ENCODE results near the gene APOBEC3G. TPM values are rescaled to one million over a fixed set of nuclear protein-coding genes. Genes with fewer than 3 reads are reported as not detected.
"Not testable (repeated sequence)": the region's sequence is repeated elsewhere in the genome, so short reads cannot be mapped to it uniquely, and the experiment has no call there.

Gene APOBEC3G
- total RNA-seq, 1 donor from 2014 or later: 5.5 TPM

- TF ChIP-seq, protein P1, sequence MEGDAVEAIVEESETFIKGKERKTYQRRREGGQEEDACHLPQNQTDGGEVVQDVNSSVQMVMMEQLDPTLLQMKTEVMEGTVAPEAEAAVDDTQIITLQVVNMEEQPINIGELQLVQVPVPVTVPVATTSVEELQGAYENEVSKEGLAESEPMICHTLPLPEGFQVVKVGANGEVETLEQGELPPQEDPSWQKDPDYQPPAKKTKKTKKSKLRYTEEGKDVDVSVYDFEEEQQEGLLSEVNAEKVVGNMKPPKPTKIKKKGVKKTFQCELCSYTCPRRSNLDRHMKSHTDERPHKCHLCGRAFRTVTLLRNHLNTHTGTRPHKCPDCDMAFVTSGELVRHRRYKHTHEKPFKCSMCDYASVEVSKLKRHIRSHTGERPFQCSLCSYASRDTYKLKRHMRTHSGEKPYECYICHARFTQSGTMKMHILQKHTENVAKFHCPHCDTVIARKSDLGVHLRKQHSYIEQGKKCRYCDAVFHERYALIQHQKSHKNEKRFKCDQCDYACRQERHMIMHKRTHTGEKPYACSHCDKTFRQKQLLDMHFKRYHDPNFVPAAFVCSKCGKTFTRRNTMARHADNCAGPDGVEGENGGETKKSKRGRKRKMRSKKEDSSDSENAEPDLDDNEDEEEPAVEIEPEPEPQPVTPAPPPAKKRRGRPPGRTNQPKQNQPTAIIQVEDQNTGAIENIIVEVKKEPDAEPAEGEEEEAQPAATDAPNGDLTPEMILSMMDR (conservative IDR thresholded peaks at IDR 0.05; ENCODE audit: low read depth, low read length): no peak
- DNase-seq (ENCODE audit: low read depth): no peak
- peak overlapping the region; percentile 70 for H3K4me3 ChIP-seq (ENCODE audit: low read depth, low read length)
Measured at GRCh38 chr22:39041908-39042307, 35.2 kb upstream of the APOBEC3G start.

- DNase-seq (ENCODE audit: low read depth); H3K4me3 ChIP-seq (ENCODE audit: low read depth, low read length): not testable (repeated sequence)
Measured at GRCh38 chr22:39043063-39043462, 34.0 kb upstream of the APOBEC3G start.

- DNase-seq (ENCODE audit: low read depth): not testable (repeated sequence)
Measured at GRCh38 chr22:39045136-39045535, 31.9 kb upstream of the APOBEC3G start.

DNA sequence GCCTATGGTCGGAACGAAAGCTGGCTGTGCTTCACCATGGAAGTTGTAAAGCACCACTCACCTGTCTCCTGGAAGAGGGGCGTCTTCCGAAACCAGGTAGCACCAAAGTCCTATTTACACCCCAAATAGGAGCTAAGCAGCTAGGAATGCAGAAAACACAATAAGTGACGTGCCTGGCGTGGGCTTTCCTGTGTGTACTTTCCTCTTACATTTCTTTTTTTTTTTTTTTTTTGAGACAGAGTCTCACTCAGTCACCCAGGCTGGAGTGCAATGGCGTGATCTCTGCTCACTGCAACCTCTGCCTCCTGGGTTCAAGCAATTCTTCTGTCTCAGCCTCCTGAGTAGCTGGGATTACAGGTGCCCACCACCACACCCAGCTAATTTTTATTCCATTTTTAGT lies 27.6 kb upstream of the APOBEC3G start:
- not testable (repeated sequence) for DNase-seq (ENCODE audit: low read depth); H3K4me3 ChIP-seq (ENCODE audit: low read depth, low read length)

More at GRCh38 chr22:39045136-39045535, 31.9 kb upstream of the APOBEC3G start:
- not testable (repeated sequence) for H3K4me3 ChIP-seq (ENCODE audit: low read depth, low read length)

- H3K4me3 ChIP-seq (ENCODE audit: low read depth, low read length); DNase-seq (ENCODE audit: low read depth): not testable (repeated sequence)
Measured at GRCh38 chr22:39051844-39052495, 25.1 kb upstream of the APOBEC3G start.

DNA sequence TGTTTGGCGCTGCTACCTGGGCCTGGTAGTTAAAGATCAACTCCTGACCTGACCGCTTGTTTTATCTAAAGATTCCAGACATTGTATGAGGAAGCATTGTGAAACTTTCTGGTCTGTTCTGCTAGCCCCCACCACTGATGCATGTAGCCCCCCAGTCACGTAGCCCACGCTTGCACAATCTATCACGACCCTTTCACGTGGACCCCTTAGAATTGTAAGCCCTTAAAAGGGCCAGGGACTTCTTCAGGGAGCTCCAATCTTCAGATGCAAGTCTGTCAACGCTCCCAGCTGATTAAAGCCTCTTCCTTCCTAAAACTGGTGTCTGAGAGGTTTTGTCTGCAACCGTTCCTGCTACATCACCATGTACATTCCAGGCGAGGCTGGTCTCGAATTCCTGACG lies 21.4 kb upstream of the APOBEC3G start:
- TF ChIP-seq, protein P1 (conservative IDR thresholded peaks at IDR 0.05; ENCODE audit: low read depth, low read length): no peak
- no peak for DNase-seq (ENCODE audit: low read depth)
- H3K4me3 ChIP-seq (ENCODE audit: low read depth, low read length): no peak overlapping the region

GRCh38 chr22:39061290-39061689 lies 15.8 kb upstream of the APOBEC3G start:
- not testable (repeated sequence) for DNase-seq (ENCODE audit: low read depth); H3K4me3 ChIP-seq (ENCODE audit: low read depth, low read length)

- DNase-seq (ENCODE audit: low read depth); H3K4me3 ChIP-seq (ENCODE audit: low read depth, low read length): not testable (repeated sequence)
Measured at GRCh38 chr22:39061951-39062350, 15.1 kb upstream of the APOBEC3G start.

DNA sequence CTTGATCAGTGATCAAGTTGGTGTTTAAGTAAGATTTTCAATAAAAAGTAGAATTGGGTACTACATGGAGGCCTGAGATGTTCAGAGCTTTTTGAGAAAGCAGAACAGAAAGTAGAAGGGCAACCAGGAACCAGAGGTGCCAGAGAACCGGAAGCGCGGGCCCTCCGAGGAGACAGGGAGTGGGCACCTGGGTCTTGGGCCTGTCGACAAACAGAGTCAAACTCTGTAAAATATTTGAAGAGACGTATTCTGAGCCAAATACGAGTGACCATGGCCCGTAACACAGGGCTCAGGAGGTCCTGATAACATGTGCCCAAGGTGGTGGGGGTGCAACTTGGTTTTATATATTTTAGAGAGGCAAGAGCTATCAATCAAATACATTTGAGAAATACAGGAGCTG lies 13.2 kb upstream of the APOBEC3G start:
- not testable (repeated sequence) for H3K4me3 ChIP-seq (ENCODE audit: low read depth, low read length); DNase-seq (ENCODE audit: low read depth)

DNA sequence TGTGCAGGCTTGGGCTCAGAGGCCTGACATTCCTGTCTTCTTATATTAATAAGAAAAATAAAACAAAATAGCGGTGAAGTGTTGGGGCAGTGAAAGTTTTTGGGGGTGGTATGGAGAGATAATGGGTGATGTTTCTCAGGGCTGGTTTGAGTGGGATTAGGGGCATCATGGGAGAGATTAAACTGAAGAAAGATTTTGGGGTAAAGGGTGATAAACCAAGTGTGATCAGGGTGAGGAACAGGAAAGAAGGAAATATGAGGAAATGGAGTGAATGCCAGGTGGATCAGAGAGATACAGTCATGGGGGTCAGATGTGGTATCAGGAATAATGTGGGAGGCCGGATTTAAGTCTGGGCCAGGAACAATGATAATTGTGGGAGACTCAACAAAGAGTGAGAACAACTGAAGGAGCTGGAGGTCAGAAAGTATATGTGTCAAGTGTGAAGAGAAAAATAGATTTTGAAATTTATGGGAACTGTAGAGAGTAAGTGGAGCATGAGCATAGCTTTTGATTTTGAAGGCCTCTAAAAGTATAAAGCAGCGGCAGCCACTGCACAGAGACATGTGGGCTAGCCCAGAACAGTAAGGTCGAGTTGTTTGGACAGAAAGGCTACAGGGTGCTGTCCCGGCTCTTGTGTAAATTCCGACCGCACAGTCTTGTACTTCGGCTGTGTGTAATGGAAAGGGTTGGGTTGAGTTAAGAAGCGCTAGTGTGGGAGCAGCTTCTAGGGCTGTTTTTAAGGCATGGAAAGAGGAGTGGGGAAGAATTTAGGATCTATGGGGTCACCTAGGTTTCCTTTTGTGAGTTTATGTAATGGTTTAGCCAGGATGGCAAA lies 10.4 kb upstream of the APOBEC3G start:
- not testable (repeated sequence) for H3K4me3 ChIP-seq (ENCODE audit: low read depth, low read length); DNase-seq (ENCODE audit: low read depth)

DNA sequence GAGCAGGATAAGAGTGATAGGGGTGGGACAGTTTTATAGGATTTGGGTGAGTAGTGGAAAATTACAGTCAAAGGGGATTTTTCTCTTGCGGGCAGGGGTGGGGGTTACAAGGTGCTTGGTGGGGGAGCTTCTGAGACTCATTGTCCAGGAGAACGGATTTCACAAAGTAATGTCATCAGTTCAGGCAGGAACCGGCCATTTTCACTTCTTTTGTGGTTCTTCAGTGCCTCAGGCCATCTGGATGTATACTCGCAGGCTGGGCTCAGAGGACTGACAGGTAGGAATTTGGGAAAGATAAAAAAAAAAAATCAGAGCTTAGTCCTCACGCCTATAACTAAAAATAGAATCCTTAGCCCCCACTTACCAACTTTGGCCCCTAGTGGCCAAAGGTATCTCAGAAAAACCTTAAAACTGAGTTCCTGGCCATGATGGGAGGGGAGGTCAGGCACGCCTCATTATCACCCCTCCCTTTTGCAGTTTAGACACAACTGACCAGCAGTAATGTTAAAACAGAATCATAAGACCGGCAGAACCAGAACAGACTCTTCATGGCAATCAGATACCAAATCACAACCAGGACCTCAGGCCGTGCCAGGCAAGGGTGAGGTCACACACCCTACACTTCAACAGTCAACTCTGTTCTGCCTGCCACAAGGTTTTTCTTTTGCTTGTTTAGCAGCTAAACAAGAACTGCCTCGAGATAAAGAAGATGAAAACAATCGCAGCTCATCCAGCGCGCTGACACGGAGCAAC lies 8.9 kb upstream of the APOBEC3G start:
- TF ChIP-seq, protein P1 (conservative IDR thresholded peaks at IDR 0.05; ENCODE audit: low read depth, low read length): no peak
- H3K4me3 ChIP-seq (ENCODE audit: low read depth, low read length): no peak overlapping the region
- DNase-seq (ENCODE audit: low read depth): no peak
